Stimulated activated CD8-positive, alpha-beta memory T cell treated with anti-CD3 and anti-CD28 coated beads, Interleukin-12 subunit alpha, Interleukin-12 subunit beta, amount 100 ng/mL, for 1 hour (primary cell): ENCODE measurements around the gene EEF1AKMT3.

Experiments
- DNase-seq: peaks from one replicate; pipeline ENCODE4 v3.0.0-alpha.2; 2020; ENCODE audit warnings: low read depth

EEF1AKMT3 gene

DNA sequence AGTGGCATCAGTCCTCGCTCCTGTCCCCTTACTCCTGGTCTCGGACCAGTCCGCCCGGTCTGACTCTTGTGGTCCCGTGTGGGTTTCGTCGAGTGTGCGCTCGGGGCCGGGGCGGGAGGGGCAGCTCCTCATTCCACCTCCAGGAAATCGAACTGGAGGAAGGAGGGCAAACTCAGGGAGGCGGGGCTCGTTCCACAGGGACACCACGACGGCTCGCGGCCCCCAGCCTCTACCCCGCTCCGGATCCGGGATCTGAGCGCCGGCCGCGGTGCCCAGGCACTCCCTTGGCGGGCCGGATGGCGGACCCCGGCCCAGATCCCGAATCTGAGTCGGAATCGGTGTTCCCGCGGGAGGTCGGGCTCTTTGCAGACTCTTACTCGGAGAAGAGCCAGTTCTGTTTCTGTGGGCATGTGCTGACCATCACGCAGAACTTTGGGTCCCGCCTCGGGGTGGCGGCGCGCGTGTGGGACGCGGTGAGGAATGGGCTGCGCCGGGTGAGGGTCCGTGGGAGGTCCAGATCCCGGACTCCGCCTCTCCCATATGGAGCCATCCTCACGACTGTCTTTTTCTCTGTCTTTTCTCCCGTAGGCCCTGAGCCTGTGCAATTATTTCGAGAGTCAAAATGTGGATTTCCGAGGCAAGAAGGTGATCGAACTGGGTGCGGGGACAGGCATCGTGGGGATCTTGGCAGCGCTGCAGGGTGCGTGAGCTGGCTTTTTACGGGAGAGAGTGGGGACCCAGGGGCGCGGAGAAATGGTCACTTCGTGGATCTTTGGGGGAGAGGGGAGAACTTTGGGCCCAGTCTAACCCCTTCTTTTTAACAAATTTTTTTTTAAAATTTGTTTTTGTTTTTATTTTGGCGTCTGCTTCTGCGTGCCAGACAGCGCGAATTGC, at the start of gene EEF1AKMT3:
TSS of gene EEF1AKMT3 (plus strand) at position 186 of the 894 bp plus-strand sequence. CDS start at position 297, 111 bp downstream.
- no peak for DNase-seq

DNA sequence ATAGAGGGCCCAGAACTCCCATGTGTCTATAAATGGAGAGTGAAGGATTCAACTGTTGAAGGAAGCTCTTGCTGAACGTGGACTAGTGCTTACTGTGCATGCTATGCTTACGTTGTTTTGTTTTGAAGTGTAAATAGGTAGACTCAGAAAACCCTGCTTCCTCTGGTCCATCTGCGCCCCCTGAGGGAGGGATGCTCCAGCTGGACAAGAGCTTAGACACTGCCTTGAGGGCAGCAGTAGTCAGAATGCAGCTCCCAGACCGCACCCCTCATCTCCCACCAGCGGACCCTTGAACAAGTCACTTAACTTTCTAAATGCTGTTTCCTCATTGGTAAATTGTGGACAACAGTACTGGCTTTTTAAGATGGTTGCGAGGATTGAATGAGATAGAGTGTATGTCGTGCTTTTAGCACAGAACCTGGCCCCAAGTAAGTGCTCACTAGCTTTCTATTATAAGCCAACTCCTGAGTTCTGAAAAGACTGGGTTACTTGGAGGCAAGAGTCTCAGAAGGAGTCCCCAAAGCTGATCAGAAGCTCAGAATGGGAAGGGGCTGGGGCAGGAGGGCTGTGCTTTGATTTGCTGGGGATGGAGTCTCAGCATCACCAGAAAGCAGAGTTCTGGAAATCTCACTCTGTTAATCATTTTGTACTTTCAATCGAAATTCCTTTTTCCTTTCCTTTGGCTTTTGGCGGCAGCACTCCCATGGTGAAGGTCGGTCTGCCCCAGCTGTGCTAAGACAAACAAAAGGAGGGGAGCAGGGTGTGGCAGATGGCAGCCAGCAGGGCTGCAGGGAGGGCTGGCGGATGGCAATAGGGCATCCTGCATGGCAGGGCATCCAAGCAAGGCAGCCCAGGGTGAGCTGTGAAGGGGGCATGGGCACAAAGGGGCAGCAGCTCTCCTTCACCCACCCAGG, 49.4 kb upstream of the EEF1AKMT3 start:
- DNase-seq, result no peak

DNA sequence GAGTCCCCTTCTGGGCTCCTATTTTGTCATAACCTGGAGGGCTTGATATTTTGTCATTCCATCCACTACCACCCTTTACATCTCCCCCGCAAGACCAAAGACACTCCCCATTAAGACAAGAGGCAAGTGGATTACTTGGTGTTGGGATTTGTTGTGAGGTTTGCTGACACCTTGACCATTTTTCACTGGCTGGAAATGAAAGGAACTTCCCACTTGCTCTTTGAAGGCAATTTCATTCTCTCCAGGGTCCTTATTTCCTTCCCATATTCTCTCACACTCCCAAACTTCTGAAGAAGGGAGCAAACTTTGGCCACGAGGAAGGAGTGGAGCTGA, 48.8 kb upstream of the EEF1AKMT3 start:
- no peak for DNase-seq

DNA sequence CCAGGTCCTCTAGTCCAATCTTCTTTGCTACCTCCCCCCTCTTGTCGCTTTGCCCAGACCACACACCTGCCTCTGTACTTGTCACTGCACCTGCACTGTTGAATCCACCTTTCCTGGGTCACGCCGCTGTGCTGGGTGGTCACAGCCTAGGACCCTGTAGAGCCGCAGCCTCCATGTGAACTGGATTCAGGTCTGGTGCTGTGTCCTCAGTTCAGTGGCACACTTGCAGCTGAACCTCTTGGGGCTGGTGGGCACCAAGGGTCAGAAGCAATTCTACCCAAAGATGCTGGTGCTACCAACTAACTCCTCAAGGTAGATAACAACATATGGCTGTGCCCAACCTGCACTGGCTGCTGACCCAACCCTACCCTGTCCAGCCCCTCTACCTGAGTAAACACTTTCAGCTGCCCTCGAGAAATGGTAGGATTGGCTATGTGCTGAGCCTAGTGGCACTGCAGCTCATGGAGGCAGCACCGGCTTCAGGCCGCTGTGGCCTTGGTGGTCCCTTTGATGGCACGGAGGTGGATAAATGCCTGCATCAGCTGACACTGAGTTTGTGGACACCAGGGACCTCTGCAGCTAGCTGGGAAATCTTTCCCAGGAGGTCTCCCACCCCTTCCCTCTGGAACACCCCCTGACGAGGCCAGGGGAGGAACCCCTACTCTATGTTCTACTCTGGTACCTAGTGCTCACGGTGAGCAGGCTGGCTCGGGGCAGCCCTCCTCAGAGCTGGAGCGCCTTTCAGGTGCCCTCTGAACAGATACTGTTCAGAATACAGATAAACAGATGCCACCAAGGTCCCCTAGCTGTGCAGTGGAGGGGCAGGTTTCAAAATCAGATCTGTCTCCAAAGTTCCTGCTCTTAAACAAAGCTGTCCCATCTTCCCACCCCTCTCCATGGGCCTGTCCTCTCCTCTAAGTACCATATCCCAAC, 48.1 kb upstream of the EEF1AKMT3 start:
- DNase-seq, result no peak

DNA sequence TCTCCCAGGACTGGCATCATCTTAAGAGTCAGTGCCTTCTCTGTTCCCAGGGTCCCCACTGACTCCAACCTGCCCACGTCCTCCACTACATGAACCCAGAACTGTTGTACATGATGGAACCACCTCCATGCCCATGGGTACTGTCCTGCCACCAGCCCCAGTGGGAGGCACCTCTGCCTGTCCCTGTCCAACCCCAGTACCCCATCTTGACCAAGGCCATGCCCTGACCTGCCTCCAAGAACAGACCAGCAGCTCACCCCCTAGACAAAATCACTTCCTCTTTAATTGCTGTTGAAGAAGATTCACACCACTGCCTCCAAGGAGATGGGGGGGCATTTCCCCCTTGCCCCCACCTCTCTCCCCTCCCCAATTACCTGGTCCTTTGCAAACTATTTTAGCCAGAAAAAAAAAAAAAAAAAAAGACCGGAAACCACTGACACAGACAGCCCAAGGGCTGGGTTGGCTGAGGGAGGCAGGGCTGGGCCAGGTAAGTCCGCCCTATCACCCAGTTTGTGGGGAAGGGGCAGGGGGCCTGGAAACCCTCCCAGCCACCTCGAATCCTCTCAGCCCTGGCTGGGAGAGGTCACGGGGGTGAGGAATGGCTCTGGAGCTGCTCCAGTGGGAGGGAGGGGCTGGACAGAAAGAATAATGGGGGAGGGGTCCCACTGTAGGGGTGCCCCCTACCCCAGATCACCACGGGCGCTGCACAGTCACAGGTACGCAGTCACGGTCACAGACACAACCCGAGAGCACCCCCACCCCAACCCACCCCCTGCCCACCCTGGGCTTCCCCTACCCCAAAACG, 47.3 kb upstream of the EEF1AKMT3 start:
- DNase-seq, result no peak

DNA sequence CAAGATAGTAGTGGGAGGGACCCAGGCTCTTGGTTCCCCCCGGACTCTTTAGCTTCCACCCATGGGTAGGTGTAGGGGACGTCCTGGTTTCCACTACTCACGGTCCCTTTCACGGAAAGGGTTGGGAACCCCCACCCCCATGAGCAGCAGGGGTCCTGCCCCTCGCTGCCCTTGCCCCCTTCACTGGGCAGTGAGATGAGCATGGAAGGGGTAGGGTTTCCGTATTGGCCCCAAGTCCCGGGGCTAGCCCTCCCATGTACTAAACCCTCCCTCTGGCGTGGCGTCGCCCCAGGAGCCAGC, 46.6 kb upstream of the EEF1AKMT3 start:
- DNase-seq, result no peak

DNA sequence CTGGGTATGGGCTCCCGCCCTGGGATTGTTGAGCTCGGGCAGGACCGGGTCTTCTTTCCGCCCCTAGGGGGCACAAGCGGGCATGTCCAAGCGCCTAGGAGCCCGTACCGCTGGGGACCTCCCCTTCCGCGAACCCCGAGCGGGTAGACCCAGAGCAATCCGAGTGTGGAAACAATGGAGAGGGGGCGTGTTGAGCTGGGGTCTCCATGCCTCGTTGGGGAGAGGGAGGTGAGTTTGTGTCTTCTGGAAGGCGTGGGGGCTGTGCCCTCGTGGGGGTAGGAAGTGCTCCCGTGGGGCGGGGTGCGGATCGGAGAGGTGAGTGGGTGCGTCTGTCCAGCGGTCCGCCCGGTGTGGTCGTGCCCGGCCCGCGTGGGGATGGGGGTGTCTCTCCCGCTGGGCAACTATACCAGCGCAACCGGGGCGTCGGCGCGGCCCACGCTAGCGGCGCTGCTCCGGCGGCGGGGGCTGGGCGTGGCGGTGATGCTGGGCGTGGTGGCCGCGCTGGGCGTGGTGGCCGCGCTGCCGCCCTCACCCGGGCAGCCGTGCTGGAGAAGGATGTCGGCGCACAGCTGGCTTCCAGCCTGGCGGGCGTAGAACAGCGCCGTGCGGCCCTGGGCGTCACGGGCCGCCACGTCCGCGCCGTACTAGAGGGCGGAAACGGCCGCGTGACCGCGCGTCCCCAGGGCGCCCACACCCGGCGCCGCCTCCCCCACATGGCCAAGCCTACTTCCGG, 46.1 kb upstream of the EEF1AKMT3 start:
- no peak for DNase-seq

DNA sequence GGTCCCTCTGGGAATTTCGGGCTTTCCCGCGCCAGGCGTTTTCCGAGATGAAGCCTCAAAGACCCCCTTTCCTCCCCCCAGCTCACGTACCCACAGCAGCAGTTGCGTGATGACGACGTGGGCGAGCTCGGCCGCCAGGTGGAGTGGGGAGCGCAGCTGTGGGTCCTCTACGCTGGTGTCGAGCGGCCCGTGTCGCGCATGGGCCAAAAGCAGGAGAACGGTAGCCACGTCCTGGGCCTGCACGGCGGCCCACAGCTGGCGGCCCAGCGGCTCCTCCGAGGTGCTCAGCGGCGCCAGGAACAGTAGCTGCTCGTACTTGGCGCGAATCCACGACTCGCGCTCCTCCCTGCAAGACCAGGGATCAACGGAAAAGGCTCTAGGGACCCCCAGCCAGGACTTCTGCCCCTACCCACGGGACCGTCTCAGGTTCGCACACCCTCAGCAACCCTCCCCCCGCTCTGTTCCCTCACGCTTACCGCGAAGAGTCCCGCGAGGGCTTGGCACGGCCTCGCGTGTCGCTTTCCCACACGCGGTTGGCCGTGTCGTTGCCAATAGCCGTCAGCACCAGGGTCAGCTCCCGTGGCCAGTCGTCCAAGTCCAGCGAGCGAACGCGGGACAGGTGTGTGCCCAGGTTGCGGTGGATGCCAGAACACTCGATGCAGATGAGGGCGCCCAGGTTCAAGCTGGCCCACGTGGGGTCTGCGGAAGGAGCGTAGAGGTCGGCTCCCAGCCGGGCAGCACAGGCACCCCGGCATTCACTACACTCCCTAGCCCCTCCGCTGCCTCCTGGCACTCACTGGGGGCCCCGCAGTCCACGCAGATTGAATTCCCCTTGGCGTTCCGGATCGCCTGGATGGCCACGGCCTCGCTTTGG, 45.3 kb upstream of the EEF1AKMT3 start:
- no peak for DNase-seq

DNA sequence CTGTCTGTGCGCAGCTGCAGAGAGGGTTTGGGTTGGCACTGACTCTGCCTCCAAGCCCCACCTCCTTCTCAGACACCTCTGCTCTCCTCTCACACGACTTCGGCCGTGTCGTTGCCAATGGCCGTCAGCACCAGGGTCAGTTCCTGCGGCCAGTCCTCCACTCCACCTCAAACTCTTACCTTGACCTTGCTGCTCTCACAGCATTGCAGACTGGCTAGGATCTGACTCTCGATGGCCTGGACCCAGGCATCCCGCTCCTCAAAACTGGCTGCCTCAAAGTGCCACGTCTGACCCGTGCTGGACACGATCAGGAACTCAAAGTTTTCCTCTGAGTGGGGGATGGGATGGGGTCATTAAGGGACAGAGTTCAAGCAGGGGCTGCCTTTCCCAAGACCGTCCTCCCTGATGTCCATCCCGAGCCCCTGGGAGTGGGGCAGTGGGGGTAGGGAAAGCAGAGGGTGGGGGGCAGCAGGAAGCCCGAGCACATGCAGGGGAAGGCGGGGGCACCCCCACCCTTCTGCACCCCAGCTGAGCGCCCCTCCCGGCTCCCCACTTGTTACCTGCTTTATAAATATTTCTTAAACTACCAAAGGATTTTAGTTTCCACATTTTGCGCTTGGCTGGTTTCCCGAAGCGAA, 44.5 kb upstream of the EEF1AKMT3 start:
- no peak for DNase-seq

DNA sequence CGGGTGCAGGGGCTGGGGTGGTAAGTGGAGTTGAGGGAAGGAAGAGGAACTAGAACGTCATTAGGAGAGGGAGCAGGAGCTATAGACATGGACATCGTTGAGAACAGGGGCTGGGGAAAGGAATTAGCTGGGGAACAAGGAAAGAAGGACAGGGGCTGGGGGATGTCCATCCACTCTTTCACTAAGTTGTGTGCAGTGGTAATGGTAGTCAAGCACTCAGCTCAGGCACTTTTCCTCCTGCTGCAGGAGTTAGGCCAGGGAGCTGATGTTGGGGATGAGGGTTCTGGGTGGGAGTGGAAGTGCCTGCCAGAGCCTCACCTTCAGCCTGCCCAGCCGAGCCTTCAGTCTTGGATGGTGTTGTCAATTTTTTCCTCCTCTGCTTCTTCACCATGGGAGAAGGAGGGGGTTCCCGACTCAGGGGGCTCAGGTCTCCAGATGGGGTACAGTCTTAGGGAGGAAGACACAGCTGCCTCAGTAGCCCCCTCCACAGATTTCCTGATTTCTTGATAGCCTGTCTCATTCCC, 43.0 kb upstream of the EEF1AKMT3 start:
- no peak for DNase-seq

DNA sequence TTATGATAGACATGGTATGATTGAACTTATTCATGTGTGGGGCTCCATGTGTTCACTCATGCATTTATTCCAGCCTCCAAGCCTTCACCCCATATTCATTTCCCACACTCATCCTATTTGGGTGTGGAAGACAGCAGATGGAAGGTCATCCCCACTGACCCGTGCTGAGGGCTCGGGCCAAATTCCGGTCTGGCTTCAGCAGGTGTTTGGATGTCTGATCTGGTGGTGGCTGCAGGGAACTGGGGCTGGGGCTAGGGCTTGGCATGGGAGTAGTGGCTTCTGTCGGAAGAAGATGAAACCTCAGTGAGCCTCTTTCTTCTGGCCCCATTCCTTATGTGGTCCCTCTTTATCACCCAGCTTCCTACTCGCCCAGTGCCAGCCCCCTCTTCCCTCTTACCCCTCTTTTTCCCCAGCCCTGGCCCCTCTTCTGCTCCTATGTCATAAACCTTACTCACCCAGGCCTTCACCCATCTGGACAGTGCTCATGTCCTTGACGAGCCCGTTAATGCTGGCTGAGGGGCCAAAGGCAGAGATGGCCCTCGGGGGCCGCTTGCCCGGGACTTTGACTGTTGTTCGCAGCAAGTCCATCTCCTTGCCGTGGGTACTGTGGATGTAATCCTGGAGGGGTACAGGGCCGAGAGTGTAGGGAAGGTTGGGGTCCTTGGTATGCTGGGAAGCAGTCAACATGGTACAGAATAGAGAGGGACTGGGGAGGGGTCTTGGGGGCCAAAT, 41.9 kb upstream of the EEF1AKMT3 start:
- no peak for DNase-seq

DNA sequence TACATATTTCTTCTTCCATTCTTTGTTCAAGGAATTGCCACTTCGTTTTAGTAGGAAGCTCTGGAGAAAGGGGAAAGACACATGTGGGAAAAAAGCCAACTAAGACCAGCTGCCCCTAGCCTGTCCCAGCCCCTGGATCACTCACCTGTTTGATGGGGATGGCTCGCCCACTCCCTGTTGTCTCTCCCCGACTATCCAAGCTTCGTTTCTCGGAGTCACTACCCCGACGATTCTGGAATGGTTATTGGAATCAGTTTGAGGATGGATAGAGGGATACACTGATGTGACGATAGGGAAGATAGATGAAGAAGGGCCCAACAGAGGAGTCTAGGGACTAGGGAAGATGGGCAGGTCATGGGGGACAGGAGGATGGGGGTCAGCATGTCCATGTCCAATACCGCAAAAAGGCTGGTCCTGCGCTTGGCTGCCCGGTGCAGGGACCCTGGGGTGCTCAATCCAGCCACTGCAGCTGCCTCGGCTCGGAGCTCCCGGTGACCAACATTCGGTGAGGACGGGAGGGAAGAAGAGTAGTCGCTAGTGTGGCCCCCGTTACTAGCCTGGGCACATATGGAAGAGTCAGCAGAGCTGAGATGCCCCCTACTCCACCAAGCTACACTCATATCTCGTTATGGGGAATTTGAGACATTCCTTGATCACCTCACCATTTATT, 40.9 kb upstream of the EEF1AKMT3 start:
- no peak for DNase-seq

DNA sequence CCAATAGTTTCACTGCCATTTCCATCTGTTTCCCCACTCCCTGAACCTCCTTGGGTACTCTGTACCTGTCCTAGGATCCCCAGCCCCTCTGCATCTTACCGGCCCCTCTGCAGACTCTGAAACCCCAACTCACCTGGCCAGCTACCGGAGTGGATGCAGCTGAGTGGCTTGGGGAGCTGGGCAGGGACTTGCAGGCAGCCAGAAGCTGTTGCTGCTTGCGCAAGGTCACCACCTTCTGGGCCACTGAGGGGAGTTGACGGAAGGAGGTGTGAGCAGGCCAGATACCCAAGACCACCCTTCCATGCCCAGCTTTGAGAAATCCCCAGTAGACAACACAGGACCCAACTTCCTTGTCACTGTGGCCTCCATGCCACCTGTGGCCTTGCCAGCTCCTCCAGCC, 40.1 kb upstream of the EEF1AKMT3 start:
- no peak for DNase-seq

DNA sequence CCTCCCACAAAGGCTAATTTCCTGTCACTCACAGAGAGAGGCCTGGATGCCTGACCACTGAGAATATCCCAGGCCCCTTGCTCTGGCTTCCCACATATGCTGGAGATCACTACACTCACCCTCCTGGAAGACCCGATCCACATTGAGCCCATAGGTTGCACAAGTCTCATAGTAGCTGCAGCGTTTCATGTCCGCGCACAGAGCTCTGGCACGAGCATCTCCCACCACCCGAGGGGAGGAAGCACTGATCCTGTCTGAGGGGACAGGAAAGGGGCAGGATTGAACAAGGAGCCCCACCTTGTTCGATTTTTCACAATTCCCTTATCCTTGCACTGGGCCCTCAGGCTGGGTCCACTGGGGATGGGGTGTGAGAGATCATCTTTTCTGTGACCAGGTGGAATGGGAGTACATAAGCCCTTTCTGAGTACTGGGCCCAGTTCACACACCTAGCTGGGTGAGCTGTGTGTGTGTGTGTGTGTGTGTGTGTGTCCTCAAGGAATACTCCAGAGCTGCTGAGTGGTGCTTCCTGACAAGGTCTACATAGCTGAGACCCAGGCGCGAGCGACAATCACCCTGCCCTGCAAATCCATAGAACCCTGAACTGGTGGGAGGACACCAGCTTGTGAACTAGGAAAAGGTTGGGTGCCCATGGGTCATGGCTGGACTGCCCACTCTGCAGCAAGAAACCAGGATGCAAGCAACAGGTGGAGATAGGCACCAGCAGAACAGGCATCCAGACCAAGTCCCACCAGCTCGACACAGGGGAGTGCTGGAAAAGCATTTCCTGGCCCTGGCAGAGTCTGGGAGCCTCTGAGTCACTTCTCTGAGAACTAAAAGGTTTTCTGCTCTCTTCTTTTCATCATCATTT, 39.5 kb upstream of the EEF1AKMT3 start:
- DNase-seq, result no peak

DNA sequence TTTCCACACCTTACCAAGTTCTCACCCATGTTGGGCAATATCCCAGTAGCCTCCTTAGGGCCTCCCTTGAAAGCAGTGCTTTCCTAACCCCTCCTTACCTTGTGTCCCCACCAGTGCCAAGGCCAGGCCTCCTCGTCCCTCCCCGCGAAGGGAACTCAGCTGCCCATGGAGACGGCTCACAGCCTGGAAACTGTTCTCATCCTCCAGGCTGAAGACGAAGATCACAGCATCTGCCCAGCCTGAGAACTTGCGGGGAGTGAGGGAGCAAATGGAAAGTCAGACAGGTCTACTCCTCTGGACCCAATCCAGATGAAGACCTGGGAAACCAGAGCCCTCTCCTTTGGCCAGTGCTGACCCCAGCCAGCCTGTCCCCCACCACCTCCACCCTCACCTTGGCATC, 38.5 kb upstream of the EEF1AKMT3 start:
- DNase-seq, result no peak

DNA sequence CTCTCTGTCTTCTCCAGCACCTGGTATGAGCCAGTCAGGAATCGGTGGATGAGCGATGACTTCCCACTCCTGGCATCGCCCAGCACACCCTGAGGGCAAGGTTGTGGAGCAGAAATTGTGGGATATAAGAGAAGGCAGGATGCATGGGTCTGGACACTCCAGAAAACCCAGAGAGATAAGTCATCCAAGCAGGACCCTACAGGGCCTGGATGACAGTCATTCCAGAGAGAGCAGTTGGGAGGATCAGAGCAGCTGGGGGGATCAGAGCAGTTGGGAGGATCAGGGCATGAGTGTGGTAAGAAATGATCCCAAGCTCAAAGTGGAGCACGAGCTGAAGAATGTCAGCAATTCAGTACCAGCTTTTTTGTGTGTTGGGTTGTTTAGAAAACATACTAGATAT, 37.8 kb upstream of the EEF1AKMT3 start:
- DNase-seq, result no peak
